Neuron (in vitro differentiated cells): Measurements from ENCODE around the gene NUP62.
"Not testable (repeated sequence)": the region's sequence is repeated elsewhere in the genome, so short reads cannot be mapped to it uniquely, and the experiment has no call there.

Experiments
- H2AFZ ChIP-seq: one replicate; pipeline ENCODE4 v1.6.1; 2013; ENCODE audit warnings: low read depth, mild to moderate bottlenecking, inconsistent platforms, low read length, moderate library complexity
- H3K27me3 ChIP-seq: one replicate; pipeline ENCODE4 v1.6.1; 2013; ENCODE audit warnings: low read length; ENCODE audit not compliant: insufficient read depth
- H3K36me3 ChIP-seq: one replicate; pipeline ENCODE4 v1.6.1; 2013; ENCODE audit warnings: low read length; ENCODE audit not compliant: insufficient read depth
- H3K4me1 ChIP-seq: one replicate; pipeline ENCODE4 v1.6.1; 2013; ENCODE audit warnings: low read length; ENCODE audit not compliant: insufficient read depth
- H3K4me3 ChIP-seq: 2 replicates; pipeline ENCODE4 v1.5.1; 2013; ENCODE audit warnings: mild to moderate bottlenecking, low read length, moderate library complexity
- H3K9me3 ChIP-seq: one replicate; pipeline ENCODE4 v1.6.1; 2013; ENCODE audit warnings: low read length

NUP62 gene

GRCh38 chr19:49929121-49929610, at the start of gene NUP62, which contains the start of gene ATF5:
Gene NUP62 (minus strand): TSS chr19:49929504. CDS start chr19:49909807, 19,697 bp downstream.
Gene ATF5 (plus strand): TSS chr19:49929205. CDS start chr19:49930851, 1,646 bp downstream.
- peaks cover 17% of the 10 kb centered on the region for H3K4me1 ChIP-seq
- peak within 1 kb of the TSS; percentile 13 for H2AFZ ChIP-seq
- H3K9me3 ChIP-seq, result no peaks in the 10 kb centered on the region
- peaks cover 34% of the 10 kb centered on the region for H3K36me3 ChIP-seq
- no peaks in the 10 kb centered on the region for H3K27me3 ChIP-seq
- peak within 1 kb of the TSS; percentile 91 for H3K4me3 ChIP-seq

- Histone ChIP-seq H3K9me3 (no peaks in the 10 kb centered on the region), H3K27me3 (no peaks in the 10 kb centered on the region), H3K36me3 (peaks cover 9% of the 10 kb centered on the region), H3K4me1 (no peaks in the 10 kb centered on the region), H3K4me3 (no peak overlapping the region), H2AFZ (no peak overlapping the region)
These were observed 49.0 kb upstream of the NUP62 start for GRCh38 chr19:49978324-49978723.

GRCh38 chr19:49977881-49978280, 48.6 kb upstream of the NUP62 start:
- Histone ChIP-seq H3K36me3 (peaks cover 9% of the 10 kb centered on the region), H3K4me3 (no peak overlapping the region), H3K9me3 (no peaks in the 10 kb centered on the region), H3K4me1 (no peaks in the 10 kb centered on the region), H3K27me3 (no peaks in the 10 kb centered on the region), H2AFZ (no peak overlapping the region)

- Histone ChIP-seq H3K4me1 (no peaks in the 10 kb centered on the region), H3K9me3 (no peaks in the 10 kb centered on the region), H3K4me3 (no peak overlapping the region), H3K27me3 (no peaks in the 10 kb centered on the region), H3K36me3 (peaks cover 9% of the 10 kb centered on the region), H2AFZ (no peak overlapping the region)
These were observed 47.8 kb upstream of the NUP62 start for GRCh38 chr19:49977076-49977475.

GRCh38 chr19:49976496-49976895, 47.2 kb upstream of the NUP62 start:
- no peak overlapping the region for H3K4me3 ChIP-seq
- peaks cover 9% of the 10 kb centered on the region for H3K36me3 ChIP-seq
- H2AFZ ChIP-seq, result no peak overlapping the region
- H3K27me3 ChIP-seq, result no peaks in the 10 kb centered on the region
- H3K9me3 ChIP-seq, result no peaks in the 10 kb centered on the region
- H3K4me1 ChIP-seq, result no peaks in the 10 kb centered on the region

- H2AFZ ChIP-seq, result no peak overlapping the region
- H3K4me1 ChIP-seq, result no peaks in the 10 kb centered on the region
These were observed 45.7 kb upstream of the NUP62 start for GRCh38 chr19:49975051-49975450.

GRCh38 chr19:49973987-49974386, 44.7 kb upstream of the NUP62 start:
- Histone ChIP-seq H3K4me1 (no peaks in the 10 kb centered on the region), H2AFZ (no peak overlapping the region), H3K36me3 (peaks cover 9% of the 10 kb centered on the region), H3K27me3 (no peaks in the 10 kb centered on the region), H3K9me3 (no peaks in the 10 kb centered on the region), H3K4me3 (no peak overlapping the region)

More at GRCh38 chr19:49975051-49975450, 45.7 kb upstream of the NUP62 start:
- Histone ChIP-seq H3K36me3 (peaks cover 9% of the 10 kb centered on the region), H3K27me3 (no peaks in the 10 kb centered on the region), H3K9me3 (no peaks in the 10 kb centered on the region), H3K4me3 (no peak overlapping the region)

- Histone ChIP-seq H3K4me1 (no peaks in the 10 kb centered on the region), H3K36me3 (peaks cover 9% of the 10 kb centered on the region), H3K4me3 (no peak overlapping the region), H3K27me3 (no peaks in the 10 kb centered on the region), H3K9me3 (no peaks in the 10 kb centered on the region), H2AFZ (no peak overlapping the region)
These were observed 43.5 kb upstream of the NUP62 start for GRCh38 chr19:49972841-49973240.

GRCh38 chr19:49971991-49972411, 42.7 kb upstream of the NUP62 start:
- Histone ChIP-seq H3K4me1 (no peaks in the 10 kb centered on the region), H3K27me3 (no peaks in the 10 kb centered on the region), H3K4me3 (no peak overlapping the region), H3K9me3 (no peaks in the 10 kb centered on the region), H3K36me3 (peaks cover 9% of the 10 kb centered on the region), H2AFZ (no peak overlapping the region)

- H3K4me3 ChIP-seq, H3K4me1 ChIP-seq, H2AFZ ChIP-seq, H3K27me3 ChIP-seq, H3K9me3 ChIP-seq, H3K36me3 ChIP-seq: not testable (repeated sequence)
These were observed 40.1 kb upstream of the NUP62 start for GRCh38 chr19:49969355-49969754.

- Histone ChIP-seq H3K9me3 (no peaks in the 10 kb centered on the region), H3K36me3 (no peaks in the 10 kb centered on the region), H3K4me1 (no peaks in the 10 kb centered on the region), H3K27me3 (no peaks in the 10 kb centered on the region), H2AFZ (no peak overlapping the region), H3K4me3 (no peak overlapping the region)
These were observed 39.1 kb upstream of the NUP62 start for GRCh38 chr19:49968279-49968922.

GRCh38 chr19:49960980-49961379, 31.7 kb upstream of the NUP62 start, which contains the start of gene SIGLEC11:
Gene SIGLEC11 (minus strand): TSS chr19:49961172. CDS start chr19:49961081, 91 bp downstream.
- not testable (repeated sequence) for H3K4me1 ChIP-seq, H2AFZ ChIP-seq, H3K36me3 ChIP-seq, H3K9me3 ChIP-seq, H3K27me3 ChIP-seq, H3K4me3 ChIP-seq

GRCh38 chr19:49959892-49960291, 30.6 kb upstream of the NUP62 start:
- not testable (repeated sequence) for H3K36me3 ChIP-seq, H3K4me1 ChIP-seq, H3K4me3 ChIP-seq, H3K9me3 ChIP-seq, H2AFZ ChIP-seq, H3K27me3 ChIP-seq

GRCh38 chr19:49958596-49958995, 29.3 kb upstream of the NUP62 start:
- H3K4me3 ChIP-seq, H3K27me3 ChIP-seq, H3K4me1 ChIP-seq, H3K9me3 ChIP-seq, H3K36me3 ChIP-seq, H2AFZ ChIP-seq: not testable (repeated sequence)
